HG02642 (cell line): ENCODE measurements around the gene MTFMT.
A peak's percentile ranks its signal among the peaks of the same experiment; 100 is the strongest.
"Not testable (repeated sequence)": the region's sequence is repeated elsewhere in the genome, so short reads cannot be mapped to it uniquely, and the experiment has no call there.

Source experiments
- ATAC-seq: cut with Tn5 transposase; IDR thresholded peaks from one replicate; pipeline ENCODE4 v1.9.1; 2021; ENCODE audit warnings: mild to moderate bottlenecking; ENCODE audit not compliant: unreplicated experiment, poor library complexity

Gene MTFMT

GRCh38 chr15:65028921-65029735 lies at the start of gene MTFMT:
MTFMT (minus strand) TSS chr15:65029639; CDS start chr15:65029613, 26 bp downstream.
- ATAC-seq: peak; percentile 85

GRCh38 chr15:65077981-65078352 lies 48.5 kb upstream of the MTFMT start:
- no peak for ATAC-seq

GRCh38 chr15:65077291-65077980 lies 48.0 kb upstream of the MTFMT start:
- no peak for ATAC-seq

- no peak for ATAC-seq
Measured at GRCh38 chr15:65076486-65077290, 47.2 kb upstream of the MTFMT start, which contains the start of gene KBTBD13. KBTBD13 (plus strand) TSS chr15:65076746; CDS start chr15:65076816, 70 bp downstream.

GRCh38 chr15:65075607-65076395 lies 46.4 kb upstream of the MTFMT start:
- ATAC-seq: not testable (repeated sequence)

- not testable (repeated sequence) for ATAC-seq
Measured at GRCh38 chr15:65074946-65075345, 45.5 kb upstream of the MTFMT start.

GRCh38 chr15:65072617-65073016 lies 43.2 kb upstream of the MTFMT start:
- ATAC-seq: no peak

- ATAC-seq: no peak
Measured at GRCh38 chr15:65072027-65072426, 42.6 kb upstream of the MTFMT start.

- ATAC-seq: no peak
Measured at GRCh38 chr15:65071381-65071811, 42.0 kb upstream of the MTFMT start.

- no peak for ATAC-seq
Measured at GRCh38 chr15:65069779-65070546, 40.5 kb upstream of the MTFMT start.

- no peak for ATAC-seq
Measured at GRCh38 chr15:65069179-65069578, 39.7 kb upstream of the MTFMT start.

GRCh38 chr15:65068403-65068788 lies 39.0 kb upstream of the MTFMT start:
- no peak for ATAC-seq

- no peak for ATAC-seq
Measured at GRCh38 chr15:65067645-65068402, 38.4 kb upstream of the MTFMT start, which contains the start of gene RASL12. RASL12 (minus strand) TSS chr15:65067991; CDS start chr15:65067835, 156 bp downstream.

GRCh38 chr15:65067317-65067644 lies 37.8 kb upstream of the MTFMT start:
- no peak for ATAC-seq

GRCh38 chr15:65066635-65067316 lies 37.3 kb upstream of the MTFMT start:
- ATAC-seq: no peak

- no peak for ATAC-seq
Measured at GRCh38 chr15:65066001-65066634, 36.7 kb upstream of the MTFMT start.

- ATAC-seq: no peak
Measured at GRCh38 chr15:65062726-65063125, 33.3 kb upstream of the MTFMT start.
